Fibroblast of pulmonary artery (primary cell): ENCODE measurements around the gene TTC34.

ENCODE experiments used
- DNase-seq: peaks from one replicate; pipeline ENCODE4 v3.0.0-alpha.2; 2010; ENCODE audit warnings: low read depth
- H3K4me3 ChIP-seq: replicated peaks from 2 replicates; pipeline ENCODE4 v1.5.1; 2011; ENCODE audit warnings: low read depth, mild to moderate bottlenecking, control low read depth, low read length, moderate library complexity
- CTCF ChIP-seq: IDR thresholded peaks from 2 replicates; pipeline ENCODE4 v1.5.1; 2011; ENCODE audit warnings: mild to moderate bottlenecking, control low read depth, low read length, inconsistent platforms; ENCODE audit errors: missing control alignments

TTC34 gene

GRCh38 chr1:2594001-2594640, 207.4 kb downstream of the TTC34 start:
- peak overlapping the region; percentile 17 for H3K4me3 ChIP-seq
- no peak for TF ChIP-seq CTCF
- DNase-seq = peak; percentile 50

- DNase-seq = no peak
- TF ChIP-seq CTCF = no peak
- no peak overlapping the region for H3K4me3 ChIP-seq
Measured at GRCh38 chr1:2593251-2593878, 208.1 kb downstream of the TTC34 start.

- TF ChIP-seq CTCF = no peak
- no peak for DNase-seq
Measured at GRCh38 chr1:2592672-2593071, 208.8 kb downstream of the TTC34 start.

GRCh38 chr1:2591581-2592261, 209.8 kb downstream of the TTC34 start:
- no peak for DNase-seq
- no peak for TF ChIP-seq CTCF
- H3K4me3 ChIP-seq = no peak overlapping the region

More at GRCh38 chr1:2592672-2593071, 208.8 kb downstream of the TTC34 start:
- no peak overlapping the region for H3K4me3 ChIP-seq

- H3K4me3 ChIP-seq = no peak overlapping the region
- no peak for TF ChIP-seq CTCF
- DNase-seq = no peak
Measured at GRCh38 chr1:2591233-2591580, 210.3 kb downstream of the TTC34 start.

- no peak for TF ChIP-seq CTCF
- H3K4me3 ChIP-seq = no peak overlapping the region
- DNase-seq = no peak
Measured at GRCh38 chr1:2590233-2591141, 211.0 kb downstream of the TTC34 start.
